Activated CD4-positive, alpha-beta T cell treated with anti-CD3 and anti-CD28 coated beads, Interleukin-2, amount 50 U/mL, for 16 hours (primary cell): ENCODE results near the gene C1orf116.
"Not testable (repeated sequence)": the region's sequence is repeated elsewhere in the genome, so short reads cannot be mapped to it uniquely, and the experiment has no call there.

Source experiments
- DNase-seq: peaks from one replicate; pipeline ENCODE4 v3.0.0-alpha.2; 2020

Gene C1orf116

DNA sequence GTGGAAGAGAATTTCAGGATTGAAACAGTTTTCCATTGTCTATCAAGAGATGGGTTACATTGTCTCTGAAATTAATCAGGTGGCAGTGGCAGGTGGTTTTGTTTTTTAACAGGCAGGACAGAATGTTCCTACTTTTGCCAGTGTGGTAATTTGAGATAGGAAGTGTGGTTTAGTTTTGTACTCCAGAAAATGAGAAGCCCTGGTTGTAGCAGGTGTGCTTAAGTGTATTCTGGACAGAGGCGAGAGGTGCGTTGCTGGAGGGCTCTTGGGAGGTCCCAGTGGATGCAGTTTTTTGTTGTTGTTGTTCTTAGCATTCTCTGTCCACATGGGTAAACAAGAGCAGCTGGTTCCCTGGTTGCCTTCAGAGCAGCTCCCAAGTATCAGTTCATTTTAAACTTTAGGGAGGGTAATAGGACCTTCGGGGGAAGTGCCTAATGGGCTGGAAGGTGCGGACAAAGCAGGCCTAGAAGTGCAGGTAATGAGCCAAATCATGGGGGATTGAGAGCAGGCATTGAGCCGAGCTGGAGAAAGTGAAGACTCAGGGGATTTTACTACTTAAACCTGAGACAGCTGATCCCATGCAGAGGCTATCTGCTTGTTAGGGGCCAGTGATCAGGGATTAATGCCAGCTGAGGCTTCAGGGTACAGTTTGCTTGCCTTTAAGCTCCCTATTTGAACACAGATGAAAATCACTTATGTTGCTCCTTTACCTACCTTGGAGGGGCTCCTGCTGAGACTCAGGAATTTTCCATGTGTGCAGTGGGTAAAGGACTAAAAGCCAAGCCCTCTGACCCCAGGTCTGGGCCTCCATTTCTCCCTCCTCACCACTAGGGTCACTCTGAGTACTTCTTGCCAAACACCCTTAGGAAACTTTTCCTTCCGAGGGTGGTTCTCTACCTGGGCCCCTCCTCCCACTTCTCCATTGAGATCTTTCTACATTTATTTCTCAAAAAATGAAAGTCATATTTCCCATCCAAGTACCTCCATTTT is 26.6 kb upstream of the C1orf116 start:
- DNase-seq: no peak

- no peak for DNase-seq
These were observed 25.7 kb upstream of the C1orf116 start for GRCh38 chr1:207058252-207058651.

GRCh38 chr1:207056673-207057072 is 24.1 kb upstream of the C1orf116 start:
- no peak for DNase-seq

- no peak for DNase-seq
These were observed 22.9 kb upstream of the C1orf116 start for GRCh38 chr1:207055386-207056001.

GRCh38 chr1:207054491-207054890 is 21.9 kb upstream of the C1orf116 start:
- DNase-seq: no peak

DNA sequence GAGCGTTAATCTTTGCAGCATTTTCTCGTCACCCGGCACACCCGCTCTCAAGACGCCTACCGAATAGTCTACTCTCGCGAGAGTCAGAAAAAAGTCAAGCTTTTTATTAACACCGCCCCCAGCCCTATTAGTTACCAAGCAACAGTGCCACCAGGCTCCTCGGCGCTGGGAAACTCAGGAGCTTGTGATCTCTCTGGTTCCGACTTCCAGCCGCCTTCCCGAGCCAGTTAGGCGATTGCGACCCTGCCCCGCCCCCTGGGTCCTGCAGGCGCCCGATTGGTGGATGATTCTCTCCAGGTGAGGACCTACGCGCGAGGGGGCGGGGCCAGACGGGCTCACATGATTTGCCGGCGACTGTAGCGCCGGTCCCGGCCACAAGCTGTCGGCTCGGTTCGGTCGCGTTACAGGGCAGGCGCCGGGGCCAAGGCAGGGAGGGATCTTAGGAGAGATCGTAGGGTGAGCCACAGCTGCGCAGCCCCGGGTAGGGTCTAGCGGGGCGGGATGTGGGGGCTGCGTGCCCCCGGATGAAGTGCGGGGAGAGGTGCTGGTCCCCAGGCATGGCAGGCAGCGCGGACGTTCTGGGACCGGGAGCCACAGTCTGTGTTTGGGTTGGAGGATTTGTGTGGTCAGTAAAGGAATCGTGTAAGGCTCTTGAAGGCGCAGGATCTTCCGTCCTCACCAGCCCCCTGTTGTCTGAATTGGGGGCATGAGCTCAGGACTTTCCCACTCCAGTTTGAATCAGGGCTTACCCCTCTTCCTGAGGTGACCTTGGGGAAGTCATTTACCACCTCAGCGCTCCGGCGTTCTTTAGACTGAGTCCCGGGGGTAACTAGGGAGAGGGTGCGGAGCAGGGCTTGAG is 20.6 kb upstream of the C1orf116 start, which contains the start of gene PFKFB2:
Gene PFKFB2 (plus strand): TSS at position 365 of the 859 bp plus-strand sequence. CDS start 1,443 bp downstream, outside the sequence.
- peak; percentile 92 for DNase-seq

- DNase-seq: no peak
These were observed 18.8 kb upstream of the C1orf116 start, which contains the start of gene YOD1 for GRCh38 chr1:207051191-207051943. Gene YOD1 (minus strand): TSS chr1:207051208. CDS start chr1:207051030, 178 bp downstream.

DNA sequence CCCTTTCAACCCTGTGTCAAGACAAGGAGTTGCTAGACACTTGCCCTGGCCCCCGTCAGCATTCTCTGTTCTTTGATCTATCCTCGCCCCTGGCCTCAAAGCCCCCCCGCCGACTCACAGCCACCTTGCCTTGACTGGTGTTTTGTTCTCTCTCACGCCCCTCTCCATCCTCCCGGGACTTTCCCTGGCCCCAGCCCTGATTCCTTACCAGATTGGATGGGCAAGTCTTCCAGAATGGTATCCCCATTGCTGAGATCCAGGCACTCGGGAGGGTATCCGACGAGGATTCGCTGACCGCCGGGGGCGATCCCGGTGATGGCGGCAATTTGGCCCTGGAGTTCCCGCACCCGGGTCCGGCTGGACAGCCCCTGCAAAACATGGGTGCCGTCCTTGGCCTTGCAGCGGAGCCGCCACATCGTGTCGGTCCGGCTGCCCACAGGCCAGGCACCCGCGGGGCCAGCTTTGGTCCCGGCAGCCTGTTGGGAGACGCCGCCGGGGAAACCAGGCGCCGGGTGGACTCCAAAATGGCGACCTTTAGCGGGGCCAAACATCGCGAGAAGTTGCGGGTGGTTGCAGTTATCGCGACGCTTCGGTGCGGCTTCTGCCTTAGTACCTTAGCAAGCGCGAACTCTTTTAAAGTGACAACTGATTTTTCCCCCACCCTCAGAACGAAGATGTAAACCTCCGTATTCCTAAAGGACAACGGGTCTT is 18.1 kb upstream of the C1orf116 start:
- peak; percentile 91 for DNase-seq

GRCh38 chr1:207049974-207050391 is 17.4 kb upstream of the C1orf116 start:
- DNase-seq: peak; percentile 66

GRCh38 chr1:207049514-207049913 is 17.0 kb upstream of the C1orf116 start:
- DNase-seq: no peak

DNA sequence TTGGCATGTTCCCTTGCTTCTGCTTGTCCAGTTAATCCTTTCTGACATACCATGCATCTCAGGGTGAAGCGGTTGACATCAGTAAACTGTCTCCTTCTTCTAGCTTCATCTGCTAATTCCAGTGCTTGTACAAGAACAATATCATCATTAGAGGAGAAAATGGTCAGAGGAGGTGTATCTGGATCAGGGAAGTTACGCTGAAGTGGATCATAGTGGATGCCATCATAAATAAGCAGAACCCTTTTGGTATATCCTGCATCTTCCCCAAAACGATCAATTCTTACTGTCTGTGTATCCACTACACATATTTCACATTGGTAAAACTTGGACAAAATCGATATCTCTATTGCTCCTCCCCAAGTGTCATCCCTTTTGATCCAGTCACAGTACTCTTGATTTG is 16.5 kb upstream of the C1orf116 start:
- DNase-seq: no peak

GRCh38 chr1:207048041-207048440 is 15.5 kb upstream of the C1orf116 start:
- DNase-seq: no peak

GRCh38 chr1:207047505-207047904 is 14.9 kb upstream of the C1orf116 start:
- no peak for DNase-seq

DNA sequence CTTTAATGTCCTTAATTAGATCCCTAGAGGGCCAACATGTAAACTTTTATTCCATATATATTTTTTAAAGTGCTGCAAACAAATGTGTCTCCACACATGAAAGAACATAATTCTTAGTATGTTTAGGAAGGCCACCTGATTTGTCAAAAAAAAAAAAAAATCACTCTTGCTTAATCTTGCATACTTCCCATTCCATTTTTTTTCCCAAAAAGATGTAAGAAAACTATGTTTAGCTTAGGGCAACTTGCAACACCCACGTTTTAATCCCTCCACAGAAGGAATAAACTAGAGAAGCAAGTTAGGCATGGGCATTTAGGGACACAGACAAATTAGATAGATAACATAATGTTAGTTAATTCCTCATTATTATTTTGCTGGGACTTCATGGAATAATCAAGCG is 12.9 kb upstream of the C1orf116 start:
- no peak for DNase-seq

- not testable (repeated sequence) for DNase-seq
These were observed 8.8 kb upstream of the C1orf116 start for GRCh38 chr1:207041397-207041796.

DNA sequence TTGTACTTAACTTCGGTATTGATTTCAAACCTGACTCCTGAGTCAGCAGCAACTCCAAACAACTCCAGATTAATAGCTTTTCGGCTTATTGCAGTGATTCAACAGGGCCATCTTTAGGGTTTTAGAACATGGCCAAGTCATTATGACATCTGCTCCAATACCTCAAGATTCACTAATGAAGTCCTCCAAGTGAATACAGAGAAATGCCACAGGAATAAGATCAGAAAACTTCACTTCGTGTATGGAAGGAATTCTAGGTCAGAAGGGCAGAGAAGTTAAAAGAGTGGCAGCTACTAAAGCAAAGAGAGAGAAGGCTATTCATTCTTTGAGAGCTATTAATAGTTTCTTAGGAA is 7.6 kb upstream of the C1orf116 start:
- no peak for DNase-seq

DNA sequence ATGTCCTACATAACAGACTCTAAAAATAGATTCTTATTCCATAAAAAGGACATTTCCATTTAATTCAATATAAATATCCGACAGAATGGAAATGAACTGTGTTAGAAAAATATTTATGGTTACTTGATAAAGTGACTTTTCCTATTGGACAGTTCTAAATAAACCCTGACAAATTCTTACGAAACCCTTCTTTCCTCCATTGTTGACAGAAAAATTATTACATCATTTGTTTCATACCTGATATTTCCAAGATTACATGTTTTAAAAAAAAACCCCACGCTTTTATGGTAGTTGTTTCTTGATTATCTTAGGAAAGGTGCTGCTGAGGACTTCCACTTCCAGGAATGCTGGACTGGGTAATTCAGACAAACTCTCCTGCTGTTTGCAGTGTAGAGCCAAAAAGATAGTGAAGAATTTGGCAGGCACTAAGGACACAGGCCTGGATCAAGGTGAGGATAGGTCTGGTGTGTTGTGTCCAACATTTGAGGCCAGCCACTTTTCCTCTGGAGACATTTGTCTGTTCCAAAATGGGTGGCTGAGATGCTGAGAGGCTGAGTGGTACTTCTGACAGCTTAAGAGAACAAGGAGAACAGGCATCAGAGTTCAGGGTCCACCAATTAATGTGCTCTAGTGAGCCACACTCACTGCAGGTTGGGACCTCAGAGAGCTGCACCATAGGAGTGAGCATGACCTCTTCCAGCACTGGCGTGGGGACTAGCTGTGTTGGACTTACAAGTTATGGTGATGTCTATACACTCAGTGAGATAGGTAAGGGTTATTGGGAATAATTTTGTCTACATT is 7.0 kb upstream of the C1orf116 start:
- no peak for DNase-seq

DNA sequence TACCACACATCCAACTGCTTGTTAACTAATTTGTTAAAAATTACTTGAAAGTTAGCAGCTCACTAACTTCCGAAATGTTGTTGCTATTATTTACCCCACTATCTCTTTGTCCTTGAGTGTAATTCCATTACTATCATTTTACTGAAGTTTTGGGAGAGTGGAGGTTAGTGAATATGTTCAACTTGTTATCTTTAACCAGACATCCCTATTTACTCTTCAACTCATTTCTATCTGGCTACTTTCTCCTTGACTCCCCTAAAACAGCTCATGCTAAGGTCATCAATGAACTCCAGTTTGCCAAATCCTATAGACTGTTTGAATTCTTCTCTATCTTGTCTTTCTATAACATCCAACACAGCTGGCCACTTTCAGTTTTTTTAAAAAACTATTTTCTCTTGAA is 4.3 kb upstream of the C1orf116 start:
- no peak for DNase-seq

GRCh38 chr1:207035877-207036551 is 3.5 kb upstream of the C1orf116 start:
- no peak for DNase-seq

DNA sequence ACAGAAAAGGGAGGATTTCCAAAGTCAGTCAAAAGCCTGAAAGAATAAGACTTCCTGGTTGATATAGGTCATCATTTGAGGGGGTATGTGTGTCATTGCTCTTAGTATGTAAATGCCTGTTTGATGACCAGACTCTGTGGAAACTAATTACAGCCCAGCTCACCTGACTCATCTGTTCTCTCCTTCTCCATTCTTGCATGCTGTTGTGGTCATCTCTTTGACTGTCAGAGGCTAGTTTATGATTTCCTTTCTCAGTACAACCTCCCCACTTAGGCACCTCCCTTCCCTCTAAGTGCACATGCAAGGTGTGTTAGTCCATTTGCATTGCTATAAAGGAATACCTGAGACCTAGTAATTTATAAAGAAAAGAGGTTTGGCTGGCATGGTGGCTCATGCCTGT is 2.4 kb upstream of the C1orf116 start:
- no peak for DNase-seq
